Astrocyte of the spinal cord (primary cell): ENCODE measurements around the gene RPRML.

ENCODE experiments used
- DNase-seq: peaks from one replicate; pipeline ENCODE4 v3.0.0; 2011; ENCODE audit warnings: low read depth, low spot score
- H3K4me3 ChIP-seq: 2 replicates; pipeline ENCODE4 v1.5.1; 2011; ENCODE audit warnings: low read depth, mild to moderate bottlenecking, low read length, moderate library complexity
- CTCF ChIP-seq: IDR thresholded peaks from 2 replicates; pipeline ENCODE4 v1.5.1; 2012; ENCODE audit warnings: low read depth, mild to moderate bottlenecking, low read length, inconsistent platforms
- in situ Hi-C: cut with HindIII; loops from 2 replicates; pipeline ENCODE4 v1.10.0; 2017; ENCODE audit warnings: low sequenced_read_pairs

The RPRML gene

DNA sequence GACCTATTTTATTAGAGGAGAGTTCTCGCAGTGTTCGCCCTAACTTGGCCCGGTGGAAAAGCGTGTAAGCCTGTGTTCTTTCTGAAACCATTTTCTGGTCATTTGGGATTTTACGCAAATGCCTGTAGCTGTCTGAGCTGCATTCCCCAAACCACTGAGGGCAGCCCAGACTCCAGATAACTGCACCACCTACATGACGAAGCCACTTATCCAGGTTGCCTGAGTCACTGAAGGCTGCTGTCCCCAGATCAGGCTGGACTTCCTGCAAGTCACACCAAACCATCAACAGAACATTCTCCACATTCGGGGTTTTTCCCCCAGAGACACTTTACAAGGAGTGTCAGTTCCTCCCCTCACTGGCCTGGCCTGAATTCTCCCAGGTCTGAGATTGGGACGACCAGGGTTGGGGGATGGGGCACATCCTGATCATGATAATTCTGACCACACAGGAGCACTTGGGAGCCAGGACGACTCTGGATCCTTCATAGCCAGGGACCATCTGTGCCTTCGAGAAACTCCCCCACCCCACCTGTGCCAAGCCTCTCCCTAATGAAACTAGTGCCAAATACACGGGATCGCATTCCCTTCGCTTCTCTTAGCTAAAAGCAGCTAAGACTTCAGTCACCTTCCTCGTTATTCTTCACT lies 2.3 kb downstream of the RPRML start:
- no peak for TF ChIP-seq CTCF

DNA sequence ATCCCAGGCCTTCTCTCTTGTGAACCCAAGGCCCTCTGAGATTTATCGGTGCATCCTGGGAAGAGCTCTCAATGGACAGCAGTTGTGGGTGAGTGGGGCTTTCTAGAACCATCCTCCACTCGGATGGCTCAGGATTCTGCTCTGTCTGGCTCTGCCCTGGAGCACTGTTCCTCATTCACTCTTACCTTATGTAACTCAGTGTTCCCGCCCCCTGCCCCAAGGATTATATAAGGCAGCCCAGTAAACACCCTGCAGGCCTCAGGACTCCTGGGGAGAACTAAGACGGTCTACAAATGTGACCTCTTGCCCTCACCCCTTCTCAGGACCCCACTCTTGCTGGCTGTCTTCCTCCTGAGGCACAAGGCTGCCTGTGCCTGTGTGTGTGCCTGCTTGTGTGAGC lies 3.8 kb downstream of the RPRML start:
- no peak for TF ChIP-seq CTCF
- H3K4me3 ChIP-seq, result no peak overlapping the region
- in situ Hi-C loops, result no loop called here
- no peak for DNase-seq

More for the DNA sequence above, 2.3 kb downstream of the RPRML start:
- in situ Hi-C loops, result no loop called here
- no peak for DNase-seq
- no peak overlapping the region for H3K4me3 ChIP-seq

GRCh38 chr17:46974086-46974485 lies 5.0 kb downstream of the RPRML start:
- DNase-seq, result no peak
- no peak for TF ChIP-seq CTCF
- in situ Hi-C loops, result no loop called here
- H3K4me3 ChIP-seq, result no peak overlapping the region

DNA sequence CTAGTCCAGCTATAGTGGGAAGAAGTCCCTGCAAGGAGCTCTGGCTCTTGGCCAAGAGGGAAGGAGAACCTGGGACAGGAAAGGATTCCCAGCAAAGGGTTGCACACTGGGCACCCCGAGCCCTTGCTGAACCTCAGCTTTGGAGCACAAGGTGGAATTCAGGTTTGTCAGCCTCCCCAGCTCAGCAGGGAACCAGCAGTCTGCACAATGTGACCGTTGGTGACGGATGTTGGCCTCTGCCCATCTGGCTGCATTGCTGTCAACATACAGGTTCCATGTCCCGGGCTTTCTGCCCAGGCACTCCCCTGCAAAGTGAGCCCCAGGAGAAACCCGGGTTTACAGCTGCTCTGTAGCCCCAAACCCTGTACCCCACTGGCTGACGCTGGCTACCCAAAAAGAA lies 6.7 kb downstream of the RPRML start:
- TF ChIP-seq CTCF, result no peak
- in situ Hi-C loops, result no loop called here
- DNase-seq, result no peak
- H3K4me3 ChIP-seq, result no peak overlapping the region

DNA sequence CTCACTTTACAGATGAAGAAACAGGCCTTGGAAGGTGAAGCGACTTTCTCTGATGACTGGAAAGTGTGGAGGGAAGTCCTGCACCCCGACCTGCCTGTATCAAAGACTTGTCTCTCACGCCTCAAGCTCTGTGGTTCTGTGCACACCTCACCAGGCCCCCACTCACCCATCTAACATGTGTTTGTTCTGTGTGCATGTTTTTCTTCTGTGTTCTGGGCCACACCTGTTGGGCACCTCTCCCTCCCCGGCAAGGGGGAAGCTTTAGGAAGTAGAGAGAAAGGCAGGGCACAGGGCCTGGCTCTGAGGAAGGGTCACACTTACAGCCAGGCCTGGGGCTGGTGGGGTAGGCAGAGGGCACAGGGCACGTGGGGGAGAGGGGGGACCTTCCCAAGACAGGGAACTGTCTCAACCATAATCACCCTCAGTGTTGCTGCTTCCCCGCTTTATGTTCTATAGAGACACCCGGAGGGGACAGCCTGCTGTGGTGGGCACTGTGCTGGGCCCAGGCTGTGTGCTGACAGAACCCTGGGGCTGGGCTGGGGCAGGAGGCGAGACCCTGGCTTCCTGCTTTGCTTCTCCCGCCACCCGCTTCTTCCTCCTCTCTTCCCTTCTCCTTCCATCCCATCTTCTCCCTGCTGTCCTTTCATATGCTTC lies 7.3 kb downstream of the RPRML start:
- no peak for TF ChIP-seq CTCF
- in situ Hi-C loops, result no loop called here
- no peak for DNase-seq
- no peak overlapping the region for H3K4me3 ChIP-seq

DNA sequence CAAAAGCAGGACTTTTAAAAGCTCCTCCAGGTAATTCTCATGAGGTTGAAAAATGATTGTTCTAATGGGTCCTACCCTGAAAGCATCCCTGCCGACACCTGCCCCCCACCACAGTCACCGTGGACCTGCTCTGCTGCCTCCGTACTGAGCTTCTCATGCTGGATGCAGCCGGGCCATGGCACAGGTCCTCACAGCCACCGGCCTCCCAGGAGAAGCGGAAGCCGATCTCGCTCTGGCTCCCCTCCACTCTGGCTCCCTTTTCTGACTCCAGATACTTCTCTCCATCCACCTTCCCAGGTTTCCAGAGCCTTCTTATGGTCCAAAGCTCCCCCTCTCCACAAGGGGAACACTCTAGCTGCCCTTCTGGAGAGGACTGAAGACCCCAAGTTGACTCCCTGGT lies 10.2 kb downstream of the RPRML start:
- no peak for TF ChIP-seq CTCF
- DNase-seq, result no peak
- H3K4me3 ChIP-seq, result no peak overlapping the region
- in situ Hi-C loops, result no loop called here
